Ammon's horn (tissue), 1 donor: ENCODE measurements around the gene PSMD5.
A peak's percentile ranks its signal among the peaks of the same experiment; 100 is the strongest.

Experiments
- DNase-seq: peaks from one replicate; pipeline ENCODE4 v3.0.0-alpha.2; 2016; ENCODE audit warnings: low spot score

Gene PSMD5

DNA sequence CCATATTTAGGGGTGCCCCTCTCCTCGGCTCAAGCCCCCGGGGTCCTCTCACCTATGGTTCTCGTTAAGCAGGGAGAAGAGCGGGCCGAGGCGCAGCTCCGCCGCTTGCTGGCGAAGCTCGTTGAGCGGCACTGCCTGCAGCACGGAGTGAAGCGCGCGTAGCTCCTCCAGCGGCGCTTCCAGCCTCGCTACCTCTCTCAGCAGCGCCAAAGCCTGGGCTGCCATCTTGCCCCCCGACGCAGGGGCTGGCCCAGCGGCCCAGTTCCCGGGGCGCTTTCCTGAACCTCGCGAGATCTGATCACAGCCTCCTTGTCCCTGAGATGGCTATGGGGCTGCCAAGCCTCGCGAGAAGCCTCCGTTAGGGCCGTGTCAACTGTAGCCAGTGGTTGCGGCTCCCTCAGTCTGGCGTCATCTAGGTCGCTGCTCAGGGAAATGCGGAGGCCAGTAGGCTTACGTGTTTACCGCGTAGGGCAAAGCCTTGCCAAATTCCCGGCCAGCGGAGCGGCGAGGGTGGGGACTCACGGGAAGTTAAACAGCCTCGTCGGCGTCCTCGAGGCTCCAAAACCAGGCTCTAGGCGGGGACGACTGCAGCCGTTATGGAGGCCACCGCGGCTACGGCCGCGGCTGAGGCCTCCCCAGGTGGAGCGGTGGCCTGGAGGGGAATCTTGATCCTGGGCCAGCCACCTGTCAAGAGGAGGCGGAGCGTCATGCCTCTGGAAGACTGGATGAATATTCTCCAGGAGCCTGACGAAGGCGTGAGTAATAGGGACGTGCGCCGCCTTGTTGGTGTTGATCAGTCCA lies at the start of gene PSMD5:
Gene PSMD5, minus strand, starts transcription at position 238 of the 801 bp plus-strand sequence. Its CDS starts 13 bp downstream, at position 225.
- DNase-seq: peak; percentile 96

DNA sequence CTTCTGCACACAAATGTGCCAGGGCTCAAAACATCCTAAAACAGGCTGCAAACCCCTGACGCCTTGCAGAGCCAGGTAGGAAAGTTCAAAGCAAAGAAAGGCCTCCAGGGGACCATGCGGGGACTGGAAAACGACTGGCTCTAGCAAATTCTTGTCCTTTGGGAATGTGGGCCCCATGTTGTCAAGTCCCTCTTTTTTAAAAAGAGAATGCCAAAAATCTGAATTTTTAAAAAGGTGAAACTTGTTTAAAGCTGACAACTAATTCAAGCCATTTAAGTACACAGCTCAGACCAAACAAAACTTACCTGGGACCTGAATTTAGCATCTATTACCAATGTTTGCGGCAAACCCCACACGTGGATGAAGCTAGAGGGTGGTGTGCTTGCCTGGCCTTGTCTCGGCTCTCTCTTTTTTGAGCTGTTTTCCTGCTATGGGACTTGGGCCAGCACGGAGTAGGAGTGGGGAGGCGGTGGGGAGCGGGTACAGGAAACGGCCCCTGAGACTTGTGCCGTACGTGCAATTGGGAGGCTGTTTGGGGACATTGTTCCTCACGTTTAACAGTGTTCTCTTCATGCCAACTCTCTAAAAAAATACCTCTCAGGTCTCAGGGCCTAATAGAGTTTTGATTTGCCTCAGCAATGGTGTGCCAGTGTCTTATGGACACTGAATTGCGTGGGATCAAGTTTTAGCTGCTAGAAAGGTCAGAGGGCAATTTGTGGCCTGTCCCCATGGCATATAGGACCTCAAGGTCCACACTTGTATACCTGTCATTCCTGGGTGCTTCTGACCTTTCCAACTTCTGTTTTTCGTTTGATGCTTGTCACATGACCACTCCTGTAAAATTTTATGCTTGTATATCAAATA lies 49.4 kb upstream of the PSMD5 start:
- no peak for DNase-seq

DNA sequence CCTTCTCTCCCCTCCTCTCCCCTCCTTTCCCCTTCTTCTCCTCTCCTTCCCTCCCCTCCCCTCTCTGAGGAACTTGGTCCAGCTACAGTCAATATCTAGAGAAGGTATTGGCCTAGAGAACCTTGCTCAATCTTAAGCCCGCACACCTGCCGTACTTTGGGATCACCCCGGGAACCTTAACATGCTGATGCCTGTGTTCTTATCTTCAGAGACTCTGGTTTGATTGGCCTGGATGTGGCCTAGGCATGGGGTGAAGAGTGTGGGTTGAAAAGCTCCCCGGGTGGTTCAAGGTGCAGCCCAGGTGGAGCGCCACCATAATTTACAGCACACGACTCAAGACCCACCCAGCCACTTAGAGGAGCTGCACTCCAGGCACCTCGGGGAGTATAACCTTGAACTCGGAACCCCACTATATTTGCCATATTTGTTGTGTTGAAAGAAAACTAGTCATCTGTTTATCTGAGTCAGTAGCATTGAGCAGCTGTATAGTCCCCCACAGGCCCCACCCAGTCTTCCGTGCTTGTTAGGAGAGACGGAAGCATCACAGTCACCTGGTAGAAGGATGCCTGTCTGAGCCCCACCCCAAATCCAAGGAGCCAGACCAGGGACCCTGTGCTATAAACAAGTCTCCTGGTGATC lies 48.6 kb upstream of the PSMD5 start:
- no peak for DNase-seq

DNA sequence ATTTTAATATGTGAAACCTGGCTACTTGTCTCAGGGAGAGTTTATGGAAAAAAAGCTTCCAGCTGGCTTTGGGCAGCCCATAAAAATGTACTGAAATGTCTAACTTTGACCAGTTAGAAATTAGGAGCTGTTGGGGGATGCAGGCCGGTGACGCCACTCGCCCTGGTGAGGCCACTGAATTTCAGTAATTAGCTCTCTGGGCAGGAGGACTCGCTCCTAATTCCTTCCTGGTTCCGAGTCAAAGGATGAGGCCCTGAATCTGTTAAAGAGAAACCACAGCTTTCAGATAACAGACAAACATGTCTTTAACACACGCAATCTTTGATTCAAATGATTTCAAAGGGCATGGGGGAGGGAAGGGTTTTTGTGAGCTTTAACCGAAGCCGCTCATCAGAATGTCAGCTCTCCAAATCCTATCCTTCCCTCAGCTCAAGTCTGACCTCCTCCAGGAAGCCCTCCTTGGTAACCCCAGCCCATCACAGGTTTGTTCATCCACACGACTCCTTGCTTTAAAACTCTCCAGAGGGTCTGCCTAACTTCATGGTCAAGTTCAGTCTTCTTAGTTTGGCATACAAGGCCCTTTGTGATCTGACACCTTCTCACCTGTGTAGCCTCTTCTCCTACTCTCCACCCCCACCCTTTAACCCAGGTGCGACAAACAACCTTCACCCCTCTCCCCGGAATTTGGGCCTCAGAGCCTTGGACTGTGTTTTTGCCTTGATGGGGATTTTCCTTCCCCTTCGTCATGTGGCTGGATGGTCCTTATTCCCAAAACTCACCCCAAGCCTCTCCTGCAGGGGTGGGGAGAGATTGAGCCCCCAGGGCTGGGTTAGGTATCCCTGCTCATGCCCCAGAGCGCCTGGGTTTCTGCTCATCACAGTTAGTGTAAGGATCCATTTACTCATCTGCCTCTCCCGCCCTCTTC lies 47.9 kb upstream of the PSMD5 start:
- no peak for DNase-seq

DNA sequence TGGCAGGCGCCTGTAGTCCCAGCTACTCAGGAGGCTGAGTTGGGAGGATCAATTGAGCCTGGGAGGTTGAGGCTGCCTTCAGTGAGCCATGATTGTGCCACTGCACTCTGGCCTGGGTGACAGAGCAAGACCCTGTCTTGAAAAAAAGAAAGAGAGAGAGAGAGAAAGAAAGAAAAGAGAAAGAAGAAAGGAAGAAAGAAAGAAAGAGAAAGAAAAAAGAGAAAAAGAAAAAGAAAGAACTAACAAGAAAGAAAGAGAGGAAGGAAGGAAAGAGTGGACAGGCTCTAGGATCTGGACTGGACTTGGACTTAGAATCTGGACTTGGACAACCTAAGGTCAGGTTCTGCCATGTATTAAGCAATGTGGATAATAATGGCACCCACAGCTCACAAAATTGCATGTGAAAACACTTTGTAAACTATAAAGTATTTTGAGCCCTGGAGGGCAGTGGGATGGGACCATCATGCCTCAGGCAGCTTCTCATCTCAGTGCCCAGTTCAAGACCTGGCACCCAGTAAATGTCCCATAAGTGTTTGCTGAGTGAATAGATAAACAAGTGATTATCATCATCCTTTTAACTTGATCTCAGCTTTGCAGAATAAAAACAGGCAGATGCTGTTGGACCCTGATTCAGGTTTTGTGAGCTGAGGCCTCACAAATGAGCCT lies 47.0 kb upstream of the PSMD5 start:
- DNase-seq: no peak

DNA sequence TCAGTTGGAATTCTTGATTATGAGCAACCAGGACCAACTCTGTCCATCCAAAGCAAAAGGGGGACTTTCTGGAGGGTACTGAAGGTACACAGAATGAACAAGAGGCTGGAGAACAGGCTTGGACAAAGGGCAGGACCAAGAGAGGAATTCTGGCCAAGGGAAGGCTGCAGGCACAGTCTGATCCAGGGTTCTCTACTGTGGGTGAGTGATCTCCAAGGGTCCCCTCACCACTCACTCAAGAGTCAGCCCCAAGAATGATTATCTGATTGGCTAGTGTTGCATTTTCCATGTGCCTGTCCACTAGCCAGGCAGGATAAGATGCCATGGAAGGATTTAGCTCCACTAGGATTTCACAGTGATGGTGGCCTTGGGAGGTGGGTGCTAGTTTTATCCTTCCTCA lies 45.9 kb upstream of the PSMD5 start:
- no peak for DNase-seq

DNA sequence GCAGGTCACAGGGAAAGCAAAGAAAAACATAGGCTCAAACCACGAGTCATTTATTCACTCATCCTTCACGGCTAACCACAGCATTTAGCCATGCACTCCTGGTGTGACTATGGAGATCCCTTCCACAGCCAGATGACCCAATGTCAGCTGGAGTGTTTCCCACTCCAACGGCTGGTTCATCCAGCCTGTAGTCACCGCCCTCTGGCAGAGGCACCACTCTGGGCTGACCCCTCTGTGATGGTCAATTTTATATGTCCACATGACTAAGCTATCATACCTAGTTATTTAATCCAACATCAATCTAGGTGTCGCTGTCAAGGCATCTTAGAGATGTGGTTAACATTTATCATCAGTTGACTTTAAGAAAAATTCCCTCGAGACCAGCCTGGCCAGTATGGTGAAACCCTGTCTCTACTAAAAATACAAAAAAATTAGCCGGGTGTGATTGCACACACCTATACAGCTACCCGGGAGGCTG lies 43.8 kb upstream of the PSMD5 start:
- no peak for DNase-seq

DNA sequence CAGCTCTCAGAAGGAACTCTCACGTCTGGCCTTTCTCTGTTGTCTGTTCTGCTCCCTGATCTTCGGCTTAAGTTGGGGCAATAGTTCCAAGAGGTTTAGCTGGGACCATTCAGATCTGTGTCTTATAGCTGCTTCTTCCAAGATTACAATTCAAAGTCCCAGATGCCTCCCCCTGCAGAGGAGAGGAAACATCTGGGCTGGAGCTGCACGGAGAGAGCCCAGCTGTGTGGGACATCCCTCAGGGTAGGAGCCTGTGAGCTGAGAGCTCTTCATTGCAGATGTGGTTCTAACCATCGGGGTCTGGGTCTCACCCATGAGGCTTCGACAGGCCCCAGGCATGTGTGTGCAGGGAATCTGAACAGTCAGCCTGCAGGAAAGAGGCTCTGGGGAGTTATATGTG lies 43.2 kb upstream of the PSMD5 start:
- no peak for DNase-seq

DNA sequence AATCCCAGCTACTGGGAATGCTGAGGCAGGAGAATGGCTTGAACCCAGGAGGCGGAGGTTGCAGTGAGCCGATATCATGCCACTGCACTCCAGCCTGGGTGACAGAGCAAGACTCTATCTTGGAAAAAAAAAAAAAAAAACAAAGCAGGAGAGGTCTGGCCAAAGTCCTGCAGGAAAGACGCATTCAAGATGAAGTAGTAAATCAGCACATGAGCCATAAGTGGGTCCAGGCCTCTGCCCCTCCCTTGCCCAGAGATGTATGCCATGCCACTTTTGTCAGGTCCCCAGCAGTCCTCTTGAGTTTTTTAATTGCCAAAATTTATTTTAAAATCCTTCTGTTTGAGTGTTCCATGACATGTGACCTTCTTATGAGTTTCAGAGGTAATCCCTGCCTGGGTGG lies 42.7 kb upstream of the PSMD5 start:
- DNase-seq: no peak

DNA sequence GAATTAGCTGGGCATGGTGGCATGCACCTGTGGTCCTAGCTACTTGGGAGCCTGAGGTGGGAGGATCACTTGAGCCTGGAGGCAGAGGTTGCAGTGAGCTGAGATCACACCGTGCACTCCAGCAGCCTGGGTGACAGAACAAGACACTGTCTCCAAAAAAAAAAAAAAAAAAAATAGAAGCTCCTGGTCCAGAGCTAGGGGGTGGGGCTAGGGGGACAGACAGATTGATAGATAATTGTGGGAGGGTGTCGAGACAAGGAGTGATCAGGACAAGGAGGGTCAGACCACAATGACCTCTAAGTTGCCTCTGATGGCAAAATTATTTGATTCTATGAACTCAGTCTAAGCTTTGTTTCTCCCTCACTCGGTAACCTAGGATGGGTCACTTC lies 40.9 kb upstream of the PSMD5 start:
- DNase-seq: no peak

DNA sequence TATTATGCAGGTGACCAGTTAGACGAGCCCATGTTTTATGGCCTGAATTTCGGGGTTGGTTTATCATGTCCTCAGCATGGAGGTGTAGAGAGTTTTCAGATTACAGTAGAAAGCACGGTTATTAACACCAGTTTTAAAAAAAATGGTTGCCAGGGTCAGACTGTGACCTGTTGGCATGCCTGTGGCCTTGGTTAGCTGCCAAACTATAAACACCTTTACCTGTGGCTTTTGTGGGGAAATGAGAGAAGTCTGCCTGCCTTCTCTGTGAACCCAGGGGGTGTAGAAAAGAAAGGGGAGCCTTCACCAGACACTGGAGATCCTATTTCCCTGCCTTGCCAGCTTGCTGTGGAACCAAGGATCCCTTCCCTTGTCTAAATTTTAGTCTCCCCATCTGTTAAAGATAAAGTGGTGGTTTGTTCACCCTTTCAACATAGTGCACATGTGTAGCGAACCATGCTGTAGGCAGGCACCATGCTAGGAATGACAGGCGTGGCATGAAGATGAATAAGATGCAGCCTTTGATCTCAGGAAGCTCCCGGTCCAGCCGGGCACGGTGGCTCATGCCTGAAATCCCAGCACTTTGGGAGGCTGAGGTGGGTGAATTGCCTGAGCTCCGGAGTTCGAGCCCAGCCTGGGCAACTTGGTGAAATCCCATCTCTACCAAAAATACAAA lies 40.3 kb upstream of the PSMD5 start:
- DNase-seq: no peak

DNA sequence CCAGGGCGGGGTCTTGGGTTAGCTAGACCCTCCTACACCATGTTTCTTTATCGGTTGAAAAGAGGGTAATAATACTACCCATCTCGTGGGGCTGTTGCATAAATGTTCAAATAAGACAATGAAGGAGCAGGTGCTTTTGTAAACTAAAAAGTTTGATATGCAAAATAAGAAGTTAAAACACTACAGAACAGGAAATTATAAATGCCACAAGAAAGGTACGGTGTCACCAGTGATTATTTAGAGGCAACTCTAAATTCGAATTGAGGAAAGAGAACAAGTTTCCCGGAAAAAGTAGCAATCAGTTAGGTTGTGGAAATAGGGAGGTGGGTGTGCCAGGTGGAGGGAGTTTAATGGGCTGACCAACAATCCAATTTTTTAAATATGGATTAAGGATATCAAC lies 36.7 kb upstream of the PSMD5 start:
- no peak for DNase-seq

DNA sequence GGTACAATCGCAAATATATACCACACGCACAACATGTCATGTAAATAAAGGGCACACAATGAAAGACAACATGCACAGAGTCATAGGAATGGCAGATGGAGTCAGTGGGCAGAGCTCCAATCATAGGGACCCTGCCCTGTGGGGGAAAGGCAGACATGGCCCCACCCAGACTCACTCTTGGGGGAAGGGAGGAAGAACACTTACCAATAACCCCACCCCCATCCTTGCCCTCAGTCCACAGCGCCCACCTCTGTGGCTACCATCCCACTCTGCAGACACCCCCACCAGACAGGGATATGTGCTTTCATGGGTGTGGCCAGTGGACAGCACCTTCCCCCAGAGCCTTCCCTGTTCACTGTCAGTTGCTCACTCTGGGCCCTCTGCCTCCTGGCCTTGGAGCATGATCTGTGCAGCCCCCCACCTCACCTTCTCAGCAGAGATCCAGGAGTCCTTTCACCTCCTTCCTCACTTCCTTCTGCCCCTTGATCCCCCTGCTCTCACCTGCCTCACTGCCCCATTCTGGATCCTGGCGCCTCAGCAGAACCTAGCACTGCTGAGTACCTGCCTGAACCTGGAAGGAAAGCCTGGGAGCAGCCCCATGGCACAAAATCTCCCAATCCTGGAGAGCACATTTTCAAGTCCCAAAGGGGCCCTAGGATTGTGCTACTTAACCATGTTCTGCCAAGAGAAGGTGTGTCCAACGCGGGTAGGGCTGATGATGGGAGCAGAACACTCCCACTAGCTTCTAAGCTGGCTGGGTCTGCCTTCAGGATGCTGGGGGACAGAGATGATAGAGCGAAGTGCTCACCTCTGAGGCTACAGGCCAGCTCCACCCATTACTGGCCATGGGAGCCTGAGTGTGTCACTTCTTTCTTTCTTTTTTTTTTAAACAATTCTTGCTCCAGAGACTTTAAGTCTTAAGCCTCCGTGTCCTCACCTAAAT lies 35.7 kb upstream of the PSMD5 start:
- DNase-seq: no peak

DNA sequence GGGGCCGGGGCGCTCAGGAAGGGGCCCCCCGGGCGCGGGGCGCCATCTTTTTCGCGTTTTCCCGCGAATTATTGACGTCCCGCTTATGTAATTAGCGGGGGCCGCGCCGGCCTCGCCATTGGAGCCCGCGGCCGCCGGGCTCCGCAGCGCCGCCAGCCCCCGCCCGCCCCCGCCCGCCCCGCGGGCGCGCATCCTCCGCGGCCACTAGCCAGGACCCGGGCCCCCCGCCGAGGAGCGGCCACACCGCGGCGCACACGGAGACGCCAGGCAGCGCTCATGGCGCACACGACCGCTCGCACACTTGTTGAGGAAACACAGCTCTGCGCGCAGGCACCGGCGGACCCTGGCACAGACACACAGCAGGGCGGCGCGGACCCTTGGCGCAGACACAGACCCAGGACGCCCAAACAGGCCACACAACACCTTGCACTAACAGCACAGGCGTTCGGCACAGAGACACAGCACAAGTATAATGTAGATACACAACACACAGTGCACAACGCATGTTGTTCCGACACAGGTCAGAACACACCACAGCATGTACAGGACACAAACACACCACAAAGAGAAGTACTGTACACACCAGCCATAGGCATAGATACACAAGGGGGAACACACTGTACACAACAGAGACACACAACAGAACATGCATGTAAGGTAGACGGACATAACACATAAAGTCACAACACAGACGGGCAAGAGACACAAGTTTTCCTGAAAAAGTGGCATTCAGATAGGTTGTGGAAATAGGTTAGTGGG lies 34.7 kb upstream of the PSMD5 start:
- DNase-seq: peak; percentile 78

DNA sequence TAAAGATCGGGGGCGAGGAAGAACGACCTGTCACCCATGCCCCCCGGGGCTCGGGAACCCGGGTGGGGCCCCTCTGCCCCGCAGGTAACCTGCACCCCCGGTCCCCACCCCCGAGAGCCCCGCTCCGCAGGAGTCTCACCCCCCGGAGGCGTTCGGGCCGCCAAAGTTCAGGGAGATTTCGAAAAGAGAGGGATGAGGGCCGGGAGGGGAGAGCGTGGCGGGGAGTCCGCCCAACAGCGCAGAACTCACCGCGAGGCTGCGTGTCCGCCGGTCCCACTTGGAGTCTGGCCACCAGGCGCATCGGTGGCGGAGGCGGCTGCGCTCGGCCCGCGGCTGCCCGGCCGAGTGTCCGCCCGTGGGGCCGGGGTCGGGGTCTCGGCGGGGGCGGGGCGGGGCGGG lies 34.1 kb upstream of the PSMD5 start, which contains the start of gene PHF19:
Gene PHF19, minus strand, starts transcription at position 347 of the 399 bp plus-strand sequence. CDS start 2,447 bp downstream, outside the sequence.
- DNase-seq: no peak

DNA sequence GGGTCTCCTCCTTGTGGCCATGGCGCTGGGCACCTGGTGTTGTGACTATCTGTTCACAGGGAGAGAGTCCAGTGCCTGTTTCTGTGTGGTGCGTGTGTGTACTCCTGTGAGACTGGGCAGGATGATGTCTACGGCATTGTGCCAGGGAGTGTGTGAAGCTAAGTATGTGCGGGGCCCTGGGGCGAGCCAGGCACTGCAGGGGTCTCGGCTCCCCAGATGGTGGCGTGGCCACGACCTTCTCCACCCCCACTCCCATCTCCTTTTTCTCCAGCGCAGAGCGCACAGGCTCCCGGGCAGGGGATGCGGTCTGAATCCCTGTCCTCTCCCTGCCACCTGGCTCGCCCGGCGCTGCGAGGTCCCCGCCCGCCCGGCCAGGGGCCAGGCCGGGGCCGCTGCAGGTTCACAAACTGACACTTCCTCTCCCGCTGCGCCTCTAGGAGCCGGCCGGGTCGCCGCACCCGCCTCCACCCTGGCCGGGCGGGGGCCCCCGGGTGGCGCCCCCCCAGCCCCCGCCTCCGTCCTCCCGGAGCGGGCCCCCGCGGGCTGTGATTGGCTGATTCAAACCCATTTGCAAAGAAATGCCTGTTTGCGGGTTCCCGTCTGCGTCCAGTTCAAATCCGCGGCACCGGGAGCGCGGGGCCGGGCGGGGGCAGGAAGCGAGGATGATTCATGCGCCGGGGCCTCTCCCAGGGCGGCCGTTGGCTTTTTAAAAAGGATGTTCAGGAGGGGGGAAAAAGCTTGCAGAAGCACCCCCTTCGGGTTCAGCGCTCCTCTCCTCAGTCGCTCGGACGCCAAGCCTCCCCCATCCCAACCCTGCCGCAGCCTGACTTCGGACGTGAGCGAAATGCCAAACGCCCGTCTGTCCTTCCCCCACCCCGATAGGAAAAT lies 33.5 kb upstream of the PSMD5 start:
- DNase-seq: peak; percentile 71

DNA sequence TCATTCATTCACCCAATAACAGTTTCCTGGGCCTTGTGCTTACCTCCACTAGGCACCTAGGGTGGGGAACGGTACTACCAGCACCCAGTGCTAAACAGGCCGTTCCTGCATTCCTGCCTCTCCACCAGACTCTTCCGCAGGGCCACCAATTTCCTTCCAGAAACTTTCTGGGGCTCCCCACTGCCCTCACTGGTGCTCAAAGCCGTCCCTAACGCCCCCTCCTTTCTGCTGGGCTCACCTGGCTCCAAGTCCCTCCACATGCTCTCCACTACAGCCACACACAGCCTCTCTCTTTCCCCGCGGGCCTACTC lies 32.9 kb upstream of the PSMD5 start:
- DNase-seq: no peak

DNA sequence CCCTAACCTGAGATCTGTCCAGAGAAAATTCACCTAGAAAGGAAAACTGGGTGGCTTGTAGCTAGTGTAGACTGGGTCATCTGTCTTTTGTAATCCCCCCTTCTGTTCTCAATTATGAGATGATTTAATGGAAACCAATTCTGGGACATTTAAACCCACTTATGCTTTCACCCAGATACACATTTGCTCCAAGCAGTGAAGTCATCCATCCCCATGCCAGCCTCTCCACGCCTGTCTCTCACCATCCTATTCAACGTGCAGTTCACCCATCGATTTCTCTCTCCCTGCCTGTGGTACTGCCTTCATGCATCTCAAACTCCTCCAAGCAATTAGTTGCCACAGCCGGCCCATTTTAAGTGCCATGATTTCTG lies 32.5 kb upstream of the PSMD5 start:
- DNase-seq: no peak
